HCT116 (cell line): ENCODE measurements around the gene COL9A2. TPM values are rescaled to one million over a fixed set of nuclear protein-coding genes. Genes with fewer than 3 reads are reported as not detected.

ENCODE experiments used
- ATAC-seq: fragments of 200-7000 bp; cut with Tn5 transposase; 2 replicates; pipeline ENCODE4 v1.9.1; 2020; ENCODE audit warnings: mild to moderate bottlenecking, moderate library complexity
- Bru-seq: library from RNA; stranded (reverse); fragments of 400-500 nt; gene quantifications from one replicate; lab custom pipeline; 2021; lab: Mats Ljungman, UMichigan
- BruChase-seq, 2 experiments: library from RNA; stranded (reverse); fragments of 400-500 nt; gene quantifications; one replicate each; lab custom pipeline; 2021; lab: Mats Ljungman, UMichigan
- BruUV-seq: library from RNA; stranded (reverse); fragments of 400-500 nt; replicated peaks from 2 replicates; lab custom pipeline; 2021; lab: Mats Ljungman, UMichigan
- CTCF ChIA-PET: fragments of 300-600 bp; sonication (Branson Sonifier 250); formaldehyde crosslinking; loops from one replicate; lab custom pipeline; 2021; ENCODE audit warnings: antibody characterized with exemption; lab: Charles Lee
- POLR2A ChIA-PET: fragments of 300-600, 350-600 bp; sonication (Branson Sonifier 250); formaldehyde crosslinking; loops from one replicate; lab custom pipeline; 2021; ENCODE audit warnings: antibody characterized with exemption; lab: Charles Lee
- RAD21 ChIA-PET, 2 experiments: fragments of 300-600 bp; sonication (Branson Sonifier 250); formaldehyde crosslinking; loops; one replicate each; lab custom pipeline; 2023; ENCODE audit warnings: low total read pairs in 2 of 2; ENCODE audit not compliant: uncharacterized antibody in 2 of 2, unreplicated experiment in 2 of 2, low non-redundant PET in 1 of 2; lab: Charles Lee
- DNase-seq: peaks from one replicate; pipeline ENCODE4 v3.0.0-alpha.2; 2010; ENCODE audit warnings: low read depth, low spot score
- H2AFZ ChIP-seq: fragments of 200-600 bp; shearing (Covaris generic), sonication (generic); 2 replicates; pipeline ENCODE4 v1.6.1; 2017; ENCODE audit warnings: low read depth, mixed run types, mixed read lengths, antibody characterized with exemption, low read length; ENCODE audit not compliant: poor library complexity, severe bottlenecking
- H3K27ac ChIP-seq: 2 replicates; pipeline ENCODE4 v1.5.1; 2012; ENCODE audit warnings: low read depth, low read length
- H3K27me3 ChIP-seq: fragments of 200-600 bp; sonication (generic); 2 replicates; pipeline ENCODE4 v1.6.1; 2016; ENCODE audit warnings: mixed run types, low read length, mixed read lengths; ENCODE audit not compliant: insufficient read depth
- H3K36me3 ChIP-seq, 2 experiments: fragments of 200-500 bp in 1 of 2; fragments of 200-600 bp in 1 of 2; sonication (Bioruptor generic) in 1 of 2; sonication (generic) in 1 of 2; 2 replicates each; pipeline versions ENCODE4 v1.5.1 to v1.6.1; 2014 to 2016; ENCODE audit warnings: low read length in 2 of 2, inconsistent platforms in 1 of 2, mixed read lengths in 1 of 2, mixed run types in 1 of 2; ENCODE audit not compliant: insufficient read depth in 2 of 2, control insufficient read depth in 1 of 2
- H3K4me1 ChIP-seq, 2 experiments: fragments of 200-600 bp in 1 of 2; sonication (generic) in 1 of 2; 2 replicates each; pipeline versions ENCODE4 v1.5.1 to v1.6.1; 2012 to 2017; ENCODE audit warnings: low read length in 2 of 2, inconsistent platforms in 1 of 2, mild to moderate bottlenecking in 1 of 2, mixed read lengths in 1 of 2, mixed run types in 1 of 2, moderate library complexity in 1 of 2; ENCODE audit not compliant: insufficient read depth in 2 of 2, control insufficient read depth in 1 of 2
- H3K4me2 ChIP-seq: fragments of 200-600 bp; sonication (generic); 2 replicates; pipeline ENCODE4 v1.6.1; 2017; ENCODE audit warnings: mixed run types, low read length, mixed read lengths
- H3K4me3 ChIP-seq, 2 experiments: fragments of 200-600 bp in 1 of 2; sonication (generic) in 1 of 2; replicated peaks in 1 of 2; 2 replicates each; pipeline ENCODE4 v1.5.1; 2011 to 2016; ENCODE audit warnings: low read length in 2 of 2, control low read depth in 1 of 2, low read depth in 1 of 2, mild to moderate bottlenecking in 1 of 2, mixed read lengths in 1 of 2, mixed run types in 1 of 2
- H3K79me2 ChIP-seq: fragments of 200-600 bp; sonication (generic); 2 replicates; pipeline ENCODE4 v1.6.1; 2017; ENCODE audit warnings: mild to moderate bottlenecking, mixed run types, low read length, moderate library complexity, mixed read lengths; ENCODE audit not compliant: insufficient read depth
- H3K9ac ChIP-seq: fragments of 200-600 bp; sonication (generic); 2 replicates; pipeline ENCODE4 v1.6.1; 2016; ENCODE audit warnings: low read length, mixed read lengths
- H3K9me2 ChIP-seq: fragments of 200-600 bp; sonication (generic), shearing (Covaris generic); 2 replicates; pipeline ENCODE4 v1.6.1; 2017; ENCODE audit warnings: mixed run types, mild to moderate bottlenecking, moderate library complexity; ENCODE audit not compliant: insufficient read depth
- H3K9me3 ChIP-seq, 2 experiments: fragments of 200-500 bp in 1 of 2; fragments of 200-600 bp in 1 of 2; sonication (Bioruptor generic) in 1 of 2; sonication (generic) in 1 of 2; 2 replicates each; pipeline ENCODE4 v1.6.1; 2014 to 2017; ENCODE audit warnings: low read length in 2 of 2, mixed read lengths in 2 of 2, inconsistent platforms in 1 of 2, low read depth in 1 of 2, mild to moderate bottlenecking in 1 of 2, mixed run types in 1 of 2, moderate library complexity in 1 of 2; ENCODE audit not compliant: control insufficient read depth in 1 of 2, insufficient read depth in 1 of 2
- H4K20me1 ChIP-seq: fragments of 200-600 bp; sonication (generic), shearing (Covaris generic); 2 replicates; pipeline ENCODE4 v1.6.1; 2017; ENCODE audit warnings: mixed run types, mild to moderate bottlenecking, moderate library complexity; ENCODE audit not compliant: insufficient read depth
- CBX3 ChIP-seq: IDR thresholded peaks from 2 replicates; pipeline ENCODE4 v1.6.1; 2012; ENCODE audit warnings: low read depth
- CEBPB ChIP-seq: IDR thresholded peaks from 2 replicates; pipeline ENCODE4 v1.6.1; 2012; ENCODE audit warnings: low read depth
- EGR1 ChIP-seq: IDR thresholded peaks from 2 replicates; pipeline ENCODE4 v1.6.1; 2012; ENCODE audit warnings: low read depth
- EZH2phosphoT487 ChIP-seq: fragments of 200-600 bp; IDR thresholded peaks from 2 replicates; pipeline ENCODE4 v1.6.1; 2018; ENCODE audit warnings: antibody characterized with exemption, borderline replicate concordance
- POLR2AphosphoS5 ChIP-seq: IDR thresholded peaks from 2 replicates; pipeline ENCODE4 v1.6.1; 2011; ENCODE audit warnings: mild to moderate bottlenecking, low read depth, low read length, moderate library complexity
- SP1 ChIP-seq: IDR thresholded peaks from 2 replicates; pipeline ENCODE4 v1.6.1; 2012; ENCODE audit warnings: low read depth
- SRF ChIP-seq: IDR thresholded peaks from 2 replicates; pipeline ENCODE4 v1.6.1; 2012; ENCODE audit warnings: low read depth
- ZNF274 ChIP-seq: fragments of 200-500 bp; sonication (Bioruptor generic); IDR thresholded peaks from 2 replicates; pipeline ENCODE4 v1.6.1; 2014; ENCODE audit warnings: mild to moderate bottlenecking, low read depth, low read length, inconsistent platforms
- intact Hi-C: fragments of 100-400 bp; cut with micrococcal nuclease; formaldehyde crosslinking; loops from 2 replicates; pipeline ENCODE4 v1.10.0; 2022
- long read RNA-seq: library from polyadenylated mRNA; unstranded; transcript quantifications from one replicate; pipeline ENCODE4 v2.0.0, GENCODE V29; 2021; ENCODE audit not compliant: unreplicated experiment
- polyA plus RNA-seq: library from polyadenylated mRNA; unstranded; fragments of >200 nt; gene quantifications from 2 replicates; pipeline ENCODE4 v1.2.1, GENCODE V29; 2012; ENCODE audit warnings: missing spikeins
- total RNA-seq: library from RNA; stranded (reverse); gene quantifications from one replicate; pipeline ENCODE4 v1.2.1, GENCODE V29; 2021; ENCODE audit not compliant: unreplicated experiment
- TF ChIP-seq, protein P1 (sequence below): IDR thresholded peaks from 2 replicates; pipeline ENCODE4 v1.6.1; 2011; ENCODE audit warnings: mild to moderate bottlenecking, low read length, moderate library complexity; ENCODE audit not compliant: insufficient replicate concordance; ENCODE audit errors: extremely low read depth
- TF ChIP-seq, protein P2 (sequence below): IDR thresholded peaks from 2 replicates; pipeline ENCODE4 v1.6.1; 2012

Gene COL9A2
- total RNA-seq (2.4 TPM), Bru-seq, nascent RNA (percentile 31 among the genes with signal in this experiment), BruChase-seq, experiment 1, labeled RNA remaining after a 6-hour chase (percentile 25 among the genes with signal in this experiment), BruChase-seq, experiment 2, labeled RNA remaining after a 2-hour chase (percentile 31 among the genes with signal in this experiment)
- polyA plus RNA-seq = 1.9 and 2.4 TPM in 2 replicates
- long read RNA-seq, partial matches to known transcripts = 2 of 5 reads
- long read RNA-seq, other reads (novel, unspliced or antisense) = 3 of 5 reads

DNA sequence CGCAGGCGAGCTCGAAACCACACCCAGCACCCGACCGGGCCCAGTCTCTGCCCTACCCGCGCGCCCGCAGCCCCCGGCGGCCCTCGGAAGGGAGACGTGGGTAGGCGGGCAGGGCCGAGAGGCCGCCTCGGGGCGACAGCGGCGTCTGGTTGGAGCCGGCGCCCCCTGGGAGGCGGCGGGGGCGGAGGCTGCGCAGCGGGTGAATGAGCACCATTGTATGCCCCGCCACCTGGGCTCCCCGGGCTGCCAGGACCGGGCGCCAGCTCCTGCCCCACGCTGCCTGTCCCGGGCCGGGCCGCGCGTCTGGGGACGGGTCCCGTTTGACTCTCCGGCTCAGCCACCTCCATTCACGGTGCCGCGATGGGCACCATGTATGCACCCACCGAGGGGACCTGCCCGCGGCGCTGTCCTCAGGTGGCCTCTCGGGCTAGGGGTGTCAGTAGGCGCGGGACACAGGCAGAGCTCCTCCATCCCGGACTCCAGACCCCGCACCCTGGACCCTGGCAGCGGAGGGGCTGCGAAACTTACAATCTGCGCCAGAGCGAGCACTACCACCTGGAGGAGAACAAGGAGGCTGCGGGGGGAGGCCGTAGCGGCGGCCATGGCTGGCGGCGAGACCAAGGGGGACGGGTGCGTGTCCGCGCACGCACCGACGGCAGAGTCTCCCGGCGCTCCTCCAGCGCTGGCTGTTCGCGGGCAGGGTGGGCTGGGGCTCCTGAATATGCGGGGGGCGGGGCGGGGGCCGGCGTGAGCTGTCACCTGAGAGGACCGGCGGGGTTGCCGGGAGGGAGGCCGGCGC is at the start of gene COL9A2:
COL9A2 (minus strand) TSS at position 692 of the 799 bp plus-strand sequence; CDS start at position 603, 89 bp downstream.
- Histone ChIP-seq H3K4me2 (peak within 1 kb of the TSS; percentile 75), H3K9ac (peak within 1 kb of the TSS; percentile 52), H3K27ac (peak within 1 kb of the TSS; percentile 35; the same call in 1 of the 2 replicates), H3K9me2 (0 out of 2 replicates have a peak, but pooled peaks cover 3% of the 10 kb centered on the region), H3K4me3 (peak within 1 kb of the TSS; percentile 47 to 54), H3K4me1 (peaks cover 6 to 36% of the 10 kb centered on the region in 2 experiments; a peak in 3 of 4 replicates), H3K9me3 (no peaks in the 10 kb centered on the region), H3K36me3 (no peaks in the 10 kb centered on the region), H2AFZ (peak within 1 kb of the TSS; percentile 89), H4K20me1 (no peaks in the 10 kb centered on the region), H3K79me2 (no peaks in the 10 kb centered on the region), H3K27me3 (no peaks in the 10 kb centered on the region)
- intact Hi-C loops = loop anchor here (5.0 kb wide), 2 partner anchors 164 to 239 kb away; no protein-coding TSS in a partner anchor
- ATAC-seq = peak; percentile 75
- TF ChIP-seq EGR1 (peak; percentile 79), POLR2AphosphoS5 (peak; percentile 44; the same call in 1 of the 2 replicates), ZNF274 (no peak)
- TF ChIP-seq, all 23 proteins: peak for 2
- no TSS peak for BruUV-seq
- ChIA-PET RAD21 (interaction anchor here in 1 of 2 experiments (1.1 kb wide), 1 partner anchor 173 kb away, joined by 3 read pairs; no protein-coding TSS in a partner anchor), CTCF (interaction anchor here (2.0 to 2.8 kb wide), 3 partner anchors 88 to 173 kb away, joined by 6 to 23 read pairs (median 7); no protein-coding TSS in a partner anchor), POLR2A (no interaction called here)
- DNase-seq = no peak

DNA sequence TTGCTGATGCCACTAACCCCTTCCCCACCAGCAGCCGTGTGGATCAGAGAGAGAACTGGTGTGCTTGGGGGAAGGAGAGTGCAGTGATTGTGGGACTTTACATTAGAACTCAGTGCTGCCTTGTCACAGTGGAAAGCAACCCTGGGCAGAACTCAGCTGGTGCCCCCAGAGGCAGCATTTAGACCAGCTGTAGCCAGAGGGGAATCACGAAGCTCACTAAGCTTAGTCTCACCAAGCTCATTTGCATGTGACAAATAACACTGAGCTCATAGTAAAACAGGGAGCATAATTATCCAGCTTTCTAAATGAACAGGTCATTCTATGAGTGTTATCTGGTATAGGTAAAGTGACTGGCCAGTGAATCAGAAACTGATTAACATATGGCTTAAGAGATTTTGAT is 46.6 kb upstream of the COL9A2 start:
- ChIA-PET RAD21 (no interaction called here), CTCF (interaction anchor here (0.9 to 2.1 kb wide), 4 partner anchors 9 to 49 kb away, joined by 3 to 10 read pairs (median 4); partner anchors contain the start of gene SMAP2), POLR2A (no interaction called here)
- no peak overlapping the region for H3K27ac ChIP-seq
- BruUV-seq = no TSS peak
- no peaks in the 10 kb centered on the region for H3K27me3 ChIP-seq
- H3K9ac ChIP-seq = no peak overlapping the region
- H3K4me3 ChIP-seq = no peak overlapping the region
- intact Hi-C loops = no loop called here
- no peaks in the 10 kb centered on the region for H3K36me3 ChIP-seq
- no peaks in the 10 kb centered on the region for H3K4me1 ChIP-seq
- H3K9me3 ChIP-seq = no peaks in the 10 kb centered on the region; a peak in 1 of 4 replicates
- H4K20me1 ChIP-seq = no peaks in the 10 kb centered on the region
- DNase-seq = no peak
- no peak overlapping the region for H2AFZ ChIP-seq
- no peaks in the 10 kb centered on the region for H3K9me2 ChIP-seq
- ATAC-seq = peak; percentile 76
- H3K4me2 ChIP-seq = no peak overlapping the region
- no peaks in the 10 kb centered on the region for H3K79me2 ChIP-seq
- TF ChIP-seq CBX3 (no peak), CEBPB (no peak), EZH2phosphoT487 (no peak), SP1 (no peak), POLR2AphosphoS5 (no peak), SRF (no peak)
- TF ChIP-seq, protein P1, sequence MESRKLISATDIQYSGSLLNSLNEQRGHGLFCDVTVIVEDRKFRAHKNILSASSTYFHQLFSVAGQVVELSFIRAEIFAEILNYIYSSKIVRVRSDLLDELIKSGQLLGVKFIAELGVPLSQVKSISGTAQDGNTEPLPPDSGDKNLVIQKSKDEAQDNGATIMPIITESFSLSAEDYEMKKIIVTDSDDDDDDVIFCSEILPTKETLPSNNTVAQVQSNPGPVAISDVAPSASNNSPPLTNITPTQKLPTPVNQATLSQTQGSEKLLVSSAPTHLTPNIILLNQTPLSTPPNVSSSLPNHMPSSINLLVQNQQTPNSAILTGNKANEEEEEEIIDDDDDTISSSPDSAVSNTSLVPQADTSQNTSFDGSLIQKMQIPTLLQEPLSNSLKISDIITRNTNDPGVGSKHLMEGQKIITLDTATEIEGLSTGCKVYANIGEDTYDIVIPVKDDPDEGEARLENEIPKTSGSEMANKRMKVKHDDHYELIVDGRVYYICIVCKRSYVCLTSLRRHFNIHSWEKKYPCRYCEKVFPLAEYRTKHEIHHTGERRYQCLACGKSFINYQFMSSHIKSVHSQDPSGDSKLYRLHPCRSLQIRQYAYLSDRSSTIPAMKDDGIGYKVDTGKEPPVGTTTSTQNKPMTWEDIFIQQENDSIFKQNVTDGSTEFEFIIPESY = no peak
- TF ChIP-seq, protein P2, sequence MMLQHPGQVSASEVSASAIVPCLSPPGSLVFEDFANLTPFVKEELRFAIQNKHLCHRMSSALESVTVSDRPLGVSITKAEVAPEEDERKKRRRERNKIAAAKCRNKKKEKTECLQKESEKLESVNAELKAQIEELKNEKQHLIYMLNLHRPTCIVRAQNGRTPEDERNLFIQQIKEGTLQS = no peak
